Activated CD8-positive, alpha-beta T cell treated with anti-CD3 and anti-CD28 coated beads, Interleukin-2, amount 10 ng/mL, durations not matched to agents 7 days and 5 days (primary cell): Measurements from ENCODE around the gene OTOP2. TPM values are rescaled to one million over a fixed set of nuclear protein-coding genes. Genes with fewer than 3 reads are reported as not detected.

Source experiments
- ATAC-seq: fragments of 150-1000 bp; cut with Tn5 transposase; one replicate; pipeline ENCODE4 v1.10.0; 2021; ENCODE audit warnings: moderate library complexity
- CTCF ChIA-PET: fragments of 350-600 bp; sonication (Branson Sonifier 250); formaldehyde crosslinking; loops from one replicate; lab custom pipeline; 2021; ENCODE audit warnings: antibody characterized with exemption; lab: Charles Lee
- POLR2A ChIA-PET: fragments of 350-600 bp; sonication (Branson Sonifier 250); formaldehyde crosslinking; loops from one replicate; lab custom pipeline; 2021; ENCODE audit warnings: antibody characterized with exemption; lab: Charles Lee
- DNase-seq: peaks from one replicate; pipeline ENCODE4 v3.0.0-alpha.2; 2020
- H3K27ac Mint-ChIP-seq: one replicate; pipeline ENCODE4 v1.8.0; 2021; ENCODE audit warnings: mild to moderate bottlenecking, mixed read lengths
- H3K27me3 Mint-ChIP-seq: one replicate; pipeline ENCODE4 v1.8.0; 2021; ENCODE audit warnings: low read depth, mixed read lengths
- H3K36me3 Mint-ChIP-seq: one replicate; pipeline ENCODE4 v1.8.0; 2021; ENCODE audit warnings: low read depth, mixed read lengths
- H3K4me1 Mint-ChIP-seq: one replicate; pipeline ENCODE4 v1.8.0; 2021; ENCODE audit warnings: low read depth, mixed read lengths
- H3K4me3 Mint-ChIP-seq: one replicate; pipeline ENCODE4 v1.8.0; 2021; ENCODE audit warnings: mild to moderate bottlenecking, mixed read lengths
- H3K9me3 Mint-ChIP-seq: one replicate; pipeline ENCODE4 v1.8.0; 2022; ENCODE audit warnings: mixed read lengths; ENCODE audit not compliant: insufficient read depth
- total RNA-seq, 2 experiments: library from RNA; stranded (reverse); gene quantifications; one replicate each; pipeline ENCODE4 v1.2.3, GENCODE V29; 2021

The OTOP2 gene
- total RNA-seq, 2 experiments from 2014 or later: not detected

GRCh38 chr17:74920306-74920620, 3.8 kb upstream of the OTOP2 start:
- ATAC-seq (no peak), DNase-seq (no peak)
- POLR2A ChIA-PET: no interaction called here
- H3K4me3 Mint-ChIP-seq: no peak overlapping the region
- CTCF ChIA-PET: interaction anchor here (2.5 to 3.9 kb wide), 2 partner anchors 38 to 41 kb away, joined by 11 to 18 read pairs; no protein-coding TSS in a partner anchor
- no peak overlapping the region for H3K27ac Mint-ChIP-seq
- no peaks in the 10 kb centered on the region for H3K36me3 Mint-ChIP-seq
- peaks cover 29% of the 10 kb centered on the region for H3K27me3 Mint-ChIP-seq
- H3K9me3 Mint-ChIP-seq: no peaks in the 10 kb centered on the region
- H3K4me1 Mint-ChIP-seq: peaks cover 5% of the 10 kb centered on the region

- no peaks in the 10 kb centered on the region for H3K9me3 Mint-ChIP-seq
These were observed 3.4 kb upstream of the OTOP2 start for GRCh38 chr17:74920642-74921025.

GRCh38 chr17:74921026-74921681, 2.9 kb upstream of the OTOP2 start:
- Mint-ChIP-seq H3K27ac (no peak overlapping the region), H3K27me3 (peaks cover 38% of the 10 kb centered on the region), H3K9me3 (no peaks in the 10 kb centered on the region), H3K4me3 (no peak overlapping the region), H3K4me1 (peaks cover 5% of the 10 kb centered on the region), H3K36me3 (no peaks in the 10 kb centered on the region)
- ATAC-seq (no peak), DNase-seq (no peak)
- POLR2A ChIA-PET: no interaction called here
- CTCF ChIA-PET: interaction anchor here (2.5 to 3.9 kb wide), 2 partner anchors 37 to 40 kb away, joined by 11 to 18 read pairs; no protein-coding TSS in a partner anchor

More at GRCh38 chr17:74920642-74921025, 3.4 kb upstream of the OTOP2 start:
- Mint-ChIP-seq H3K36me3 (no peaks in the 10 kb centered on the region), H3K27ac (no peak overlapping the region), H3K27me3 (peaks cover 32% of the 10 kb centered on the region), H3K4me3 (no peak overlapping the region), H3K4me1 (peaks cover 5% of the 10 kb centered on the region)
- ATAC-seq: no peak
- DNase-seq: no peak
- ChIA-PET POLR2A (no interaction called here), CTCF (interaction anchor here (2.5 to 3.9 kb wide), 2 partner anchors 38 to 40 kb away, joined by 11 to 18 read pairs; no protein-coding TSS in a partner anchor)

- Mint-ChIP-seq H3K4me1 (peaks cover 5% of the 10 kb centered on the region), H3K27ac (no peak overlapping the region), H3K4me3 (no peak overlapping the region), H3K36me3 (no peaks in the 10 kb centered on the region), H3K27me3 (peaks cover 39% of the 10 kb centered on the region), H3K9me3 (no peaks in the 10 kb centered on the region)
- ChIA-PET POLR2A (no interaction called here), CTCF (interaction anchor here (1.3 to 3.9 kb wide), 2 partner anchors 37 to 40 kb away, joined by 4 to 18 read pairs; no protein-coding TSS in a partner anchor)
- no peak for DNase-seq
- ATAC-seq: no peak
These were observed 2.3 kb upstream of the OTOP2 start for GRCh38 chr17:74921769-74922168.

- Mint-ChIP-seq H3K4me1 (peaks cover 5% of the 10 kb centered on the region), H3K9me3 (no peaks in the 10 kb centered on the region), H3K27ac (no peak overlapping the region), H3K36me3 (no peaks in the 10 kb centered on the region), H3K27me3 (peaks cover 39% of the 10 kb centered on the region), H3K4me3 (no peak overlapping the region)
- CTCF ChIA-PET: interaction anchor here (1.3 to 4.2 kb wide), 3 partner anchors 15 to 39 kb away, joined by 4 to 43 read pairs (median 6); no protein-coding TSS in a partner anchor
- POLR2A ChIA-PET: no interaction called here
- no peak for ATAC-seq
- no peak for DNase-seq
These were observed 1.9 kb upstream of the OTOP2 start for GRCh38 chr17:74922172-74922571.

- no peak within 1 kb of the TSS for H3K4me3 Mint-ChIP-seq
- H3K4me1 Mint-ChIP-seq: peaks cover 5% of the 10 kb centered on the region
- H3K27ac Mint-ChIP-seq: no peak within 1 kb of the TSS
- ATAC-seq (peak; percentile 56), DNase-seq (no peak)
- no peaks in the 10 kb centered on the region for H3K36me3 Mint-ChIP-seq
- peaks cover 43% of the 10 kb centered on the region for H3K27me3 Mint-ChIP-seq
- no peaks in the 10 kb centered on the region for H3K9me3 Mint-ChIP-seq
- CTCF ChIA-PET: interaction anchor here (1.2 to 4.2 kb wide), 6 partner anchors 9 to 64 kb away, joined by 3 to 43 read pairs (median 6); partner anchors contain the start of gene CDR2L
- POLR2A ChIA-PET: no interaction called here
These were observed 1.2 kb upstream of the OTOP2 start, which contains the start of gene USH1G for GRCh38 chr17:74922694-74923537. USH1G (minus strand) TSS chr17:74923255; CDS start chr17:74923073, 182 bp downstream.

- ChIA-PET POLR2A (no interaction called here), CTCF (interaction anchor here (0.8 to 4.2 kb wide), 8 partner anchors 10 to 133 kb away, joined by 3 to 43 read pairs (median 5); partner anchors contain the start of gene CDR2L)
- Mint-ChIP-seq H3K4me1 (peaks cover 5% of the 10 kb centered on the region), H3K9me3 (no peaks in the 10 kb centered on the region), H3K36me3 (no peaks in the 10 kb centered on the region), H3K27me3 (peaks cover 49% of the 10 kb centered on the region), H3K4me3 (no peak overlapping the region), H3K27ac (no peak overlapping the region)
- DNase-seq (peak; percentile 73), ATAC-seq (peak; percentile 70)
These were observed 379 bp upstream of the OTOP2 start for GRCh38 chr17:74923538-74924249.

- H3K36me3 Mint-ChIP-seq: no peaks in the 10 kb centered on the region
- peaks cover 5% of the 10 kb centered on the region for H3K4me1 Mint-ChIP-seq
- H3K27me3 Mint-ChIP-seq: peaks cover 52% of the 10 kb centered on the region
- no peak overlapping the region for H3K4me3 Mint-ChIP-seq
- POLR2A ChIA-PET: no interaction called here
- no peak overlapping the region for H3K27ac Mint-ChIP-seq
- CTCF ChIA-PET: interaction anchor here (0.7 to 4.2 kb wide), 4 partner anchors 21 to 189 kb away, joined by 3 to 43 read pairs (median 12); no protein-coding TSS in a partner anchor
- no peaks in the 10 kb centered on the region for H3K9me3 Mint-ChIP-seq
- DNase-seq: no peak
- no peak for ATAC-seq
These were observed 1.2 kb downstream of the OTOP2 start for GRCh38 chr17:74925242-74925641.

- Mint-ChIP-seq H3K4me1 (peaks cover under 1% of the 10 kb centered on the region), H3K4me3 (no peak overlapping the region), H3K27ac (no peak overlapping the region), H3K27me3 (peaks cover 56% of the 10 kb centered on the region), H3K36me3 (no peaks in the 10 kb centered on the region), H3K9me3 (no peaks in the 10 kb centered on the region)
- ChIA-PET CTCF (no interaction called here), POLR2A (no interaction called here)
- DNase-seq (no peak), ATAC-seq (no peak)
These were observed 4.7 kb downstream of the OTOP2 start for GRCh38 chr17:74928786-74929185.

GRCh38 chr17:74930535-74931036, 6.5 kb downstream of the OTOP2 start:
- Mint-ChIP-seq H3K27ac (no peak overlapping the region), H3K27me3 (peaks cover 52% of the 10 kb centered on the region), H3K9me3 (no peaks in the 10 kb centered on the region), H3K4me3 (no peak overlapping the region), H3K4me1 (no peaks in the 10 kb centered on the region), H3K36me3 (no peaks in the 10 kb centered on the region)
- ATAC-seq: no peak
- DNase-seq: no peak
- ChIA-PET POLR2A (interaction anchor here (1.0 kb wide), 1 partner anchor 150 kb away, joined by 3 read pairs; no protein-coding TSS in a partner anchor), CTCF (no interaction called here)

GRCh38 chr17:74935048-74935447, 11.0 kb downstream of the OTOP2 start:
- Mint-ChIP-seq H3K4me3 (no peak overlapping the region), H3K36me3 (no peaks in the 10 kb centered on the region), H3K4me1 (no peaks in the 10 kb centered on the region), H3K9me3 (no peaks in the 10 kb centered on the region), H3K27ac (no peak overlapping the region), H3K27me3 (peaks cover 58% of the 10 kb centered on the region)
- CTCF ChIA-PET: interaction anchor here (1.3 kb wide), 1 partner anchor 27 kb away, joined by 3 read pairs; no protein-coding TSS in a partner anchor
- POLR2A ChIA-PET: no interaction called here
- no peak for DNase-seq
- no peak for ATAC-seq
